MCF 10A (cell line): ENCODE results near the gene RPL36. TPM values are rescaled to one million over a fixed set of nuclear protein-coding genes. Genes with fewer than 3 reads are reported as not detected.
A peak's percentile ranks its signal among the peaks of the same experiment; 100 is the strongest.

Experiments used
- BruUV-seq: library from RNA; stranded (reverse); fragments of 400-500 nt; replicated peaks from 2 replicates; lab custom pipeline; 2021; lab: Mats Ljungman, UMichigan
- CTCF ChIA-PET: fragments of 300-600 bp; sonication (Branson Sonifier 250); formaldehyde crosslinking; extraction: SDS; loops from one replicate; lab custom pipeline; 2021; ENCODE audit warnings: antibody characterized with exemption, inconsistent platforms; lab: Yijun Ruan, JAX
- POLR2A ChIA-PET: fragments of 300-600, 350-650 bp; sonication (Branson Sonifier 250); formaldehyde crosslinking; extraction: SDS; loops from one replicate; lab custom pipeline; 2020; ENCODE audit warnings: antibody characterized with exemption, inconsistent platforms; lab: Yijun Ruan, JAX
- DNase-seq: peaks from one replicate; pipeline ENCODE4 v3.0.0-alpha.2; 2018; ENCODE audit not compliant: unreplicated experiment
- H3K27ac Mint-ChIP-seq: one replicate; pipeline ENCODE4 v1.8.0; 2022; ENCODE audit warnings: mild to moderate bottlenecking, low read depth, mixed read lengths; ENCODE audit not compliant: unreplicated experiment
- H3K27me3 Mint-ChIP-seq: one replicate; pipeline ENCODE4 v1.8.0; 2022; ENCODE audit warnings: mixed read lengths; ENCODE audit not compliant: insufficient read depth, unreplicated experiment
- H3K36me3 Mint-ChIP-seq: one replicate; pipeline ENCODE4 v1.8.0; 2022; ENCODE audit warnings: mild to moderate bottlenecking, moderate library complexity, mixed read lengths; ENCODE audit not compliant: insufficient read depth, unreplicated experiment
- H3K4me1 Mint-ChIP-seq: one replicate; pipeline ENCODE4 v1.8.0; 2022; ENCODE audit warnings: mixed read lengths; ENCODE audit not compliant: insufficient read depth, unreplicated experiment
- H3K4me3 Mint-ChIP-seq: one replicate; pipeline ENCODE4 v1.8.0; 2022; ENCODE audit warnings: mild to moderate bottlenecking, moderate library complexity, mixed read lengths; ENCODE audit not compliant: unreplicated experiment
- H3K9me3 Mint-ChIP-seq: one replicate; pipeline ENCODE4 v1.8.0; 2022; ENCODE audit warnings: mixed read lengths; ENCODE audit not compliant: unreplicated experiment
- intact Hi-C: fragments of 100-400 bp; cut with micrococcal nuclease; formaldehyde crosslinking; loops from 2 replicates; pipeline ENCODE4 v1.14.1; 2022
- total RNA-seq: library from RNA; stranded (reverse); gene quantifications from 2 replicates; pipeline ENCODE4 v1.2.3, GENCODE V29; 2022
- TF ChIP-seq, protein P1 (sequence below): fragments of 200-600 bp; IDR thresholded peaks from one replicate; pipeline ENCODE4 v1.8.0; 2022; ENCODE audit warnings: antibody characterized with exemption, mild to moderate bottlenecking; ENCODE audit not compliant: unreplicated experiment

RPL36 gene
- total RNA-seq, 1 experiment from 2014 or later: 1,569 TPM

DNA sequence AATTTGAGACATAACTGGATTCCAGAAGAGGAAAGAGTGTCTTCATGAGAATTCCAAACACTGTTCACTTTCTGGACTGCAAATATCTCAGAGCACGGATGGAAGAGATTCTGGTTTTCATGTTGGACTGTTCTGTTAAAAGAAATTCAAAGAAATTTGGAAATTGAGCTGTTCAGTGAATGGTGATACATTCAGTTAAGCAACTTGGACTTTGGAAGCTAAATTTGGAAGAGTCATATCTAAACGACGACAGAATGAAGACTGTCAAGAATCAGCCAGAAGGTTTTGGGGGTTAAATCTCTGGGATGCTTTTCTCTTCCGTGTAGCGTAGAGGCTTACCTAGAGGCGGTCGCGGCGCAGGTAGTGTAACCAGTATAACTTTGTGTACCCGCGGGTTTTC is 41.6 kb upstream of the RPL36 start:
- no peak overlapping the region for H3K4me3 Mint-ChIP-seq
- no peaks in the 10 kb centered on the region for H3K27me3 Mint-ChIP-seq
- no peaks in the 10 kb centered on the region for H3K9me3 Mint-ChIP-seq
- intact Hi-C loops: no loop called here
- DNase-seq: no peak
- TF ChIP-seq, protein P1, sequence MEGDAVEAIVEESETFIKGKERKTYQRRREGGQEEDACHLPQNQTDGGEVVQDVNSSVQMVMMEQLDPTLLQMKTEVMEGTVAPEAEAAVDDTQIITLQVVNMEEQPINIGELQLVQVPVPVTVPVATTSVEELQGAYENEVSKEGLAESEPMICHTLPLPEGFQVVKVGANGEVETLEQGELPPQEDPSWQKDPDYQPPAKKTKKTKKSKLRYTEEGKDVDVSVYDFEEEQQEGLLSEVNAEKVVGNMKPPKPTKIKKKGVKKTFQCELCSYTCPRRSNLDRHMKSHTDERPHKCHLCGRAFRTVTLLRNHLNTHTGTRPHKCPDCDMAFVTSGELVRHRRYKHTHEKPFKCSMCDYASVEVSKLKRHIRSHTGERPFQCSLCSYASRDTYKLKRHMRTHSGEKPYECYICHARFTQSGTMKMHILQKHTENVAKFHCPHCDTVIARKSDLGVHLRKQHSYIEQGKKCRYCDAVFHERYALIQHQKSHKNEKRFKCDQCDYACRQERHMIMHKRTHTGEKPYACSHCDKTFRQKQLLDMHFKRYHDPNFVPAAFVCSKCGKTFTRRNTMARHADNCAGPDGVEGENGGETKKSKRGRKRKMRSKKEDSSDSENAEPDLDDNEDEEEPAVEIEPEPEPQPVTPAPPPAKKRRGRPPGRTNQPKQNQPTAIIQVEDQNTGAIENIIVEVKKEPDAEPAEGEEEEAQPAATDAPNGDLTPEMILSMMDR: no peak
- H3K27ac Mint-ChIP-seq: no peak overlapping the region
- POLR2A ChIA-PET: interaction anchor here (2.4 kb wide), 1 partner anchor 26 kb away, joined by 5 read pairs; the partner anchor contains the start of genes SAFB and SAFB2
- peaks cover 88% of the 10 kb centered on the region for H3K36me3 Mint-ChIP-seq
- CTCF ChIA-PET: interaction anchor here (0.6 to 0.8 kb wide), 2 partner anchors 14 to 38 kb away, joined by 3 to 4 read pairs; no protein-coding TSS in a partner anchor
- H3K4me1 Mint-ChIP-seq: no peaks in the 10 kb centered on the region
- no TSS peak for BruUV-seq

- Mint-ChIP-seq H3K27ac (no peak overlapping the region), H3K9me3 (no peaks in the 10 kb centered on the region), H3K36me3 (peaks cover 88% of the 10 kb centered on the region), H3K27me3 (no peaks in the 10 kb centered on the region), H3K4me1 (no peaks in the 10 kb centered on the region), H3K4me3 (no peak overlapping the region)
- no TSS peak for BruUV-seq
- ChIA-PET POLR2A (interaction anchor here (1.1 to 1.3 kb wide), 2 partner anchors 21 to 30 kb away, joined by 3 to 4 read pairs; no protein-coding TSS in a partner anchor), CTCF (interaction anchor here (0.6 kb wide), 1 partner anchor 38 kb away, joined by 3 read pairs; no protein-coding TSS in a partner anchor)
- intact Hi-C loops: no loop called here
- TF ChIP-seq, protein P1: no peak
- no peak for DNase-seq
Observed at GRCh38 chr19:5651361-5651760, 38.7 kb upstream of the RPL36 start.

- intact Hi-C loops: no loop called here
- ChIA-PET POLR2A (no interaction called here), CTCF (no interaction called here)
- Mint-ChIP-seq H3K27ac (no peak overlapping the region), H3K9me3 (no peaks in the 10 kb centered on the region), H3K4me3 (no peak overlapping the region), H3K4me1 (no peaks in the 10 kb centered on the region), H3K36me3 (peaks cover 93% of the 10 kb centered on the region), H3K27me3 (no peaks in the 10 kb centered on the region)
- no TSS peak for BruUV-seq
- DNase-seq: no peak
- TF ChIP-seq, protein P1: no peak
Observed at GRCh38 chr19:5652261-5652660, 37.8 kb upstream of the RPL36 start.

GRCh38 chr19:5654931-5655330 is 35.2 kb upstream of the RPL36 start:
- intact Hi-C loops: no loop called here
- DNase-seq: no peak
- CTCF ChIA-PET: interaction anchor here (0.6 kb wide), 1 partner anchor 61 kb away, joined by 3 read pairs; no protein-coding TSS in a partner anchor
- no peaks in the 10 kb centered on the region for H3K27me3 Mint-ChIP-seq
- no peaks in the 10 kb centered on the region for H3K4me1 Mint-ChIP-seq
- peaks cover 98% of the 10 kb centered on the region for H3K36me3 Mint-ChIP-seq
- POLR2A ChIA-PET: interaction anchor here (0.8 to 1.8 kb wide), 3 partner anchors 10 to 32 kb away, joined by 3 to 6 read pairs (median 4); partner anchors contain the start of genes SAFB and SAFB2
- no peaks in the 10 kb centered on the region for H3K9me3 Mint-ChIP-seq
- BruUV-seq: no TSS peak
- peak overlapping the region; percentile 72 for H3K27ac Mint-ChIP-seq
- TF ChIP-seq, protein P1: no peak
- H3K4me3 Mint-ChIP-seq: no peak overlapping the region
